Bone marrow (tissue), 2 donors: ENCODE measurements around the gene BCKDK.

Experiments
- DNase-seq, 2 donors: peaks; one replicate each; lab custom pipeline; 2025; lab: John Stamatoyannopoulos, UW

BCKDK gene

GRCh38 chr16:31080035-31080629 is 28.1 kb upstream of the BCKDK start:
- no peak for DNase-seq

- no peak for DNase-seq
Measured at GRCh38 chr16:31080756-31081419, 27.3 kb upstream of the BCKDK start.

- DNase-seq, result no peak
Measured at GRCh38 chr16:31081428-31082351, 26.5 kb upstream of the BCKDK start.

GRCh38 chr16:31082368-31083045 is 25.7 kb upstream of the BCKDK start:
- DNase-seq, result no peak

GRCh38 chr16:31083081-31083480 is 25.1 kb upstream of the BCKDK start:
- DNase-seq, result no peak

GRCh38 chr16:31083556-31083955 is 24.6 kb upstream of the BCKDK start:
- DNase-seq, result no peak

- no peak for DNase-seq
Measured at GRCh38 chr16:31083981-31084380, 24.2 kb upstream of the BCKDK start.

- DNase-seq, result no peak
Measured at GRCh38 chr16:31084584-31085302, 23.4 kb upstream of the BCKDK start.

GRCh38 chr16:31085411-31085810 is 22.8 kb upstream of the BCKDK start:
- no peak for DNase-seq

GRCh38 chr16:31085873-31086628 is 22.1 kb upstream of the BCKDK start:
- DNase-seq, result no peak

GRCh38 chr16:31086629-31086906 is 21.6 kb upstream of the BCKDK start:
- no peak for DNase-seq

GRCh38 chr16:31087481-31087880 is 20.7 kb upstream of the BCKDK start:
- no peak for DNase-seq

GRCh38 chr16:31087971-31088370 is 20.2 kb upstream of the BCKDK start:
- DNase-seq, result no peak

- no peak for DNase-seq
Measured at GRCh38 chr16:31088459-31089183, 19.6 kb upstream of the BCKDK start, which contains the start of gene PRSS53. Gene PRSS53, minus strand, starts transcription at chr16:31088943. Its CDS starts 134 bp downstream, at chr16:31088809.

GRCh38 chr16:31089199-31089598 is 19.0 kb upstream of the BCKDK start:
- DNase-seq, result no peak

GRCh38 chr16:31090540-31090939 is 17.6 kb upstream of the BCKDK start:
- DNase-seq, result no peak

- DNase-seq, result no peak
Measured at GRCh38 chr16:31092330-31092729, 15.9 kb upstream of the BCKDK start.

GRCh38 chr16:31093132-31093703 is 15.0 kb upstream of the BCKDK start:
- no peak for DNase-seq

GRCh38 chr16:31094088-31094423 is 14.1 kb upstream of the BCKDK start:
- no peak for DNase-seq
